Smooth muscle cell (in vitro differentiated cells): ENCODE data around the gene CDH13. TPM values are rescaled to one million over a fixed set of nuclear protein-coding genes. Genes with fewer than 3 reads are reported as not detected.

Source experiments
- DNase-seq: peaks from one replicate; lab custom pipeline; 2025; ENCODE audit not compliant: unreplicated experiment; lab: John Stamatoyannopoulos, UW
- H2AFZ ChIP-seq: fragments of 200-600 bp; sonication (generic); 2 replicates; pipeline ENCODE4 v1.6.0; 2016; ENCODE audit warnings: antibody characterized with exemption, low read depth, mild to moderate bottlenecking
- H3F3A ChIP-seq: fragments of 200-600 bp; sonication (generic); 2 replicates; pipeline ENCODE4 v1.6.0; 2017; ENCODE audit warnings: antibody characterized with exemption, low read depth
- H3K27ac ChIP-seq: fragments of 200-600 bp; sonication (generic); 2 replicates; pipeline ENCODE4 v1.5.1; 2016; ENCODE audit warnings: low read depth, mild to moderate bottlenecking
- H3K27me3 ChIP-seq: fragments of 200-600 bp; sonication (generic); 2 replicates; pipeline ENCODE4 v1.6.1; 2016; ENCODE audit warnings: low read depth, mild to moderate bottlenecking
- H3K36me3 ChIP-seq: fragments of 200-600 bp; sonication (generic); 2 replicates; pipeline ENCODE4 v1.5.1; 2016; ENCODE audit warnings: low read depth
- H3K4me1 ChIP-seq: fragments of 200-600 bp; sonication (generic); 2 replicates; pipeline ENCODE4 v1.5.1; 2016; ENCODE audit warnings: low read depth
- H3K4me2 ChIP-seq: fragments of 200-600 bp; sonication (generic); 2 replicates; pipeline ENCODE4 v1.6.0; 2016; ENCODE audit warnings: mild to moderate bottlenecking
- H3K4me3 ChIP-seq: fragments of 200-600 bp; sonication (generic); 2 replicates; pipeline ENCODE4 v1.5.1; 2016; ENCODE audit warnings: mild to moderate bottlenecking
- H3K79me2 ChIP-seq: fragments of 200-600 bp; sonication (generic); 2 replicates; pipeline ENCODE4 v1.6.0; 2016; ENCODE audit warnings: low read depth, mild to moderate bottlenecking
- H3K9ac ChIP-seq: fragments of 200-600 bp; sonication (generic); 2 replicates; pipeline ENCODE4 v1.6.0; 2016; ENCODE audit warnings: low read depth
- H3K9me3 ChIP-seq: fragments of 200-600 bp; sonication (generic); replicated peaks from 2 replicates; pipeline ENCODE4 v1.5.1; 2016; ENCODE audit warnings: low read depth
- H4K20me1 ChIP-seq: fragments of 200-600 bp; sonication (generic); 2 replicates; pipeline ENCODE4 v1.6.0; 2016; ENCODE audit warnings: low read depth
- WGBS: methylation state at CpG from one replicate; pipeline ENCODE4 v1.1.7; 2016; ENCODE audit warnings: low lambda C conversion rate; 5-methylcytosine and 5-hydroxymethylcytosine counted together
- polyA plus RNA-seq: library from polyadenylated mRNA; unstranded; fragments of >200 nt; fragmentation: Nextera tagmentation; extraction: Ambion mirVana; gene quantifications from 2 replicates; pipeline ENCODE4 v1.2.1, GENCODE V29; 2016
- total RNA-seq: library from RNA; depleted of rRNA; stranded (reverse); fragments of >200 nt; gene quantifications from 2 replicates; pipeline ENCODE4 v1.2.3, GENCODE V29; 2014
- TF ChIP-seq, protein P1 (sequence below): fragments of 200-600 bp; sonication (generic); IDR thresholded peaks from 2 replicates; pipeline ENCODE4 v1.5.1; 2017; ENCODE audit warnings: borderline replicate concordance, mild to moderate bottlenecking, antibody characterized with exemption; ENCODE audit not compliant: insufficient read depth, poor library complexity, severe bottlenecking

Gene CDH13
- total and polyA plus RNA-seq, 2 experiments from 2014 or later = 12.1 to 32.2 TPM

DNA sequence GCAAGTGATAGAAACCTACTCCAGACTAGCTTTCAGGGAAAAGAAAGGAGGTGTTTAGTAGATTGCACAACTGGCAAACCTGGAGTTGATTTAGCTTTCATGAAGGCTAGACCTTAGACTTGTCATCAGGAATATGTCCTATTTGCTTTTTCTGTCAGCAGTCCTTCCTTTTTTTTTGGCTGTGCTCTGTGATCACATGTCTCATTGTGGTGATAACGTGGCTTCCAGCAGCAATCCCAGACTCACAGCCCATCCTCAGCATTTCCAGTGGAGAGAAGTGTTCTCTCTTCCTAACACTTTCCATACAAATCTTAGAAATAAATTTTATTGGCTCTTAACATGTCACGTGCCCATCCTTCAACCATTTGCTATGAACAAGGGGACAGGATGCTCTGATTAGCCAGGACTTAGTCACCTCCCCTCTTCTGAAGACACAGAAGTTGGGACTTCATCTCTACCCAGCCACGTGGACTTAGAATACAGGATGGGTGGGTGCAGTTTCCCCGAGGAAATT is 74.7 kb downstream of the CDH13 start:
- no peak for DNase-seq
- Histone ChIP-seq H3K4me2 (peak overlapping the region; percentile 68), H3F3A (no peaks in the 10 kb centered on the region), H2AFZ (no peak overlapping the region), H3K79me2 (no peaks in the 10 kb centered on the region), H3K4me3 (no peak overlapping the region), H3K27me3 (no peaks in the 10 kb centered on the region), H3K9me3 (no peaks in the 10 kb centered on the region), H4K20me1 (no peaks in the 10 kb centered on the region), H3K36me3 (no peaks in the 10 kb centered on the region), H3K9ac (no peak overlapping the region), H3K27ac (peak overlapping the region; percentile 35), H3K4me1 (no peaks in the 10 kb centered on the region)
- WGBS = 68% methylated on average over 4 of the region's 4 CpGs
- TF ChIP-seq, protein P1, sequence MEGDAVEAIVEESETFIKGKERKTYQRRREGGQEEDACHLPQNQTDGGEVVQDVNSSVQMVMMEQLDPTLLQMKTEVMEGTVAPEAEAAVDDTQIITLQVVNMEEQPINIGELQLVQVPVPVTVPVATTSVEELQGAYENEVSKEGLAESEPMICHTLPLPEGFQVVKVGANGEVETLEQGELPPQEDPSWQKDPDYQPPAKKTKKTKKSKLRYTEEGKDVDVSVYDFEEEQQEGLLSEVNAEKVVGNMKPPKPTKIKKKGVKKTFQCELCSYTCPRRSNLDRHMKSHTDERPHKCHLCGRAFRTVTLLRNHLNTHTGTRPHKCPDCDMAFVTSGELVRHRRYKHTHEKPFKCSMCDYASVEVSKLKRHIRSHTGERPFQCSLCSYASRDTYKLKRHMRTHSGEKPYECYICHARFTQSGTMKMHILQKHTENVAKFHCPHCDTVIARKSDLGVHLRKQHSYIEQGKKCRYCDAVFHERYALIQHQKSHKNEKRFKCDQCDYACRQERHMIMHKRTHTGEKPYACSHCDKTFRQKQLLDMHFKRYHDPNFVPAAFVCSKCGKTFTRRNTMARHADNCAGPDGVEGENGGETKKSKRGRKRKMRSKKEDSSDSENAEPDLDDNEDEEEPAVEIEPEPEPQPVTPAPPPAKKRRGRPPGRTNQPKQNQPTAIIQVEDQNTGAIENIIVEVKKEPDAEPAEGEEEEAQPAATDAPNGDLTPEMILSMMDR = no peak

DNA sequence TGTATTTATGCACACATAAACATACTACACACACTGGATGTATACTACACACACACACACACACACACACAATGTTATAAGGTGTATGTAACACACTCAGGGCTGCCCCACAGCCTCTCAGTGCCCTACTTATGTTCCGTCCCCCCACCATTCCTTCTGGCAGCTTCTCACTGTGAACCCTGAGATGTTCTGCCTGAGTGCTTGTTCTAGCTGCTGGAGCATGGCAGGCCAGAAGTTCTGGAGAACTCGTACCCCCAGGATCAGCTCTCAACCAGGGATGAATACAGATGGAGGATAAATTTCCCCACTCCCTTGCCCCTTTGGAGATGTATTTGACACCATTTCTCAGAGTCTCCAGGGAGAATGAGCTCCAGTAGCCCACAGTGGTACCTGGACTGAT is 76.4 kb downstream of the CDH13 start:
- H3F3A ChIP-seq = no peaks in the 10 kb centered on the region
- H3K9me3 ChIP-seq = no peaks in the 10 kb centered on the region
- no peak overlapping the region for H3K9ac ChIP-seq
- no peaks in the 10 kb centered on the region for H3K4me1 ChIP-seq
- H4K20me1 ChIP-seq = no peaks in the 10 kb centered on the region
- H3K4me2 ChIP-seq = no peak overlapping the region
- H3K79me2 ChIP-seq = no peaks in the 10 kb centered on the region
- no peak overlapping the region for H2AFZ ChIP-seq
- WGBS = 95% methylated on average over 2 of the region's 2 CpGs
- DNase-seq = no peak
- no peaks in the 10 kb centered on the region for H3K27me3 ChIP-seq
- no peak overlapping the region for H3K27ac ChIP-seq
- no peak overlapping the region for H3K4me3 ChIP-seq
- TF ChIP-seq, protein P1 = no peak
- H3K36me3 ChIP-seq = no peaks in the 10 kb centered on the region

DNA sequence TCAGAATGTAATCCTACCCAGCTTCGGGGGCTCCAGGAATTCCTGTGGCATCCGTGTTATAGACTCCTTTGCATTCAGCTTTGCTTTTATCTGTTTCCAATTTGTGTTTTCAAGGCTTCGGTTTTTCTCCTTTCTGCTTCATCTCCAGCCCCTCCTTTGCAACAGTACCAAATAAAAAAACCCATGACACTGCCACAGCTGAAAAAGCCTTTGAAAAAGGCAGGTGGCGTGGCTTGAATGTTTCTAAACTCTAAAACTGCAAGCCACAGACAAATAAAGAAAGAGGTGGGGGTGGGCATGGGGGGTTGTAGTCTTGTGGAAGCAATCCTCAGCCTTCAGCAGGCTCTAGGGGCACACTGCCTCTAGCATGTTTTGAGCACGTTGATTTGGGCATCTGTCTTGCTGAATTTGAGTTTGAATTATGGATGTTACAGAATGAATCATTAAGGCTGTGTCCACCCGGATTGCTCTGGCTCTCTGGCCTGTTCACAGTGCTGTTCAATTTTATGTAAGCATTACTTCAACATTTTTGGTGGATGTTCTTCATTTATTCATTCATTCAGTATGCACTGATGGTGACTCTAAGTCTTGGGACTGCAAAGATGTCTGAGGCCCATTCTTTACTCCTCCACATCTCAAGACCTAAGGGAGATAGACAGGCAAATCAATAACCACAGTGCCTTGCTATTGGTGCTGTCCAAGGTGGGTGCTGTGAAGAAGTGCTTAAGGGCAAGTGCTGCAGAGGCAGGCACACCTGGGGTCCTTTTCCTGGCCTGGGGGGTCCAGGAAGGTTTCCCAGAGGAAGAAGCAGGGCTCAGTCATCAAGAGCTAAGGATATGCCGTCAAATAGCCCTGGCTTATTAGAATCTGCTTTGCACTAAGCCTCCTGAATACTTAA is 77.4 kb downstream of the CDH13 start:
- TF ChIP-seq, protein P1 = no peak
- no peaks in the 10 kb centered on the region for H3K36me3 ChIP-seq
- H3K9ac ChIP-seq = no peak overlapping the region
- no peaks in the 10 kb centered on the region for H4K20me1 ChIP-seq
- no peak overlapping the region for H3K4me3 ChIP-seq
- no peak overlapping the region for H3K27ac ChIP-seq
- no peaks in the 10 kb centered on the region for H3K79me2 ChIP-seq
- H3K9me3 ChIP-seq = no peaks in the 10 kb centered on the region
- no peaks in the 10 kb centered on the region for H3K27me3 ChIP-seq
- no peaks in the 10 kb centered on the region for H3F3A ChIP-seq
- no peak for DNase-seq
- no peak overlapping the region for H3K4me2 ChIP-seq
- no peaks in the 10 kb centered on the region for H3K4me1 ChIP-seq
- 83% methylated on average over 7 of the region's 7 CpGs for WGBS
- H2AFZ ChIP-seq = no peak overlapping the region
